Fibroblast of lung (primary cell): ENCODE measurements around the gene CXCR4.

Experiments used
- CTCF ChIP-seq, 2 donors: IDR thresholded peaks in 1 of 2; conservative IDR thresholded peaks in 1 of 2; 1 replicate in 1 of 2; 2 replicates in 1 of 2; pipeline ENCODE4 v1.5.1; 2011 to 2012; ENCODE audit warnings: low read length in 2 of 2, control low read depth in 1 of 2, inconsistent platforms in 1 of 2, low read depth in 1 of 2, mild to moderate bottlenecking in 1 of 2
- EZH2 ChIP-seq: IDR thresholded peaks from 2 replicates; pipeline ENCODE4 v1.5.1; 2012; ENCODE audit warnings: low read length, control low read depth, mild to moderate bottlenecking; ENCODE audit errors: missing control alignments

GRCh38 chr2:136077107-136077506, 40.8 kb downstream of the CXCR4 start:
- TF ChIP-seq CTCF (conservative IDR thresholded peaks at IDR 0.05 in 1 of 2, IDR thresholded peaks at IDR 0.05 in 1 of 2; ENCODE audit: low read depth in 1 of 2, low read length in 2 of 2) (no peak), EZH2 (no peak)
